ENCODE data around the gene SWSAP1. TPM values are rescaled to one million over a fixed set of nuclear protein-coding genes. Genes with fewer than 3 reads are reported as not detected.

Gene SWSAP1
- total and polyA plus RNA-seq, 9 of the 15 experiments (the other 6 are each of a cell fraction or from before 2014, with no cell fraction given), result 0.18 to 2.8 (median 1.7) TPM

DNA sequence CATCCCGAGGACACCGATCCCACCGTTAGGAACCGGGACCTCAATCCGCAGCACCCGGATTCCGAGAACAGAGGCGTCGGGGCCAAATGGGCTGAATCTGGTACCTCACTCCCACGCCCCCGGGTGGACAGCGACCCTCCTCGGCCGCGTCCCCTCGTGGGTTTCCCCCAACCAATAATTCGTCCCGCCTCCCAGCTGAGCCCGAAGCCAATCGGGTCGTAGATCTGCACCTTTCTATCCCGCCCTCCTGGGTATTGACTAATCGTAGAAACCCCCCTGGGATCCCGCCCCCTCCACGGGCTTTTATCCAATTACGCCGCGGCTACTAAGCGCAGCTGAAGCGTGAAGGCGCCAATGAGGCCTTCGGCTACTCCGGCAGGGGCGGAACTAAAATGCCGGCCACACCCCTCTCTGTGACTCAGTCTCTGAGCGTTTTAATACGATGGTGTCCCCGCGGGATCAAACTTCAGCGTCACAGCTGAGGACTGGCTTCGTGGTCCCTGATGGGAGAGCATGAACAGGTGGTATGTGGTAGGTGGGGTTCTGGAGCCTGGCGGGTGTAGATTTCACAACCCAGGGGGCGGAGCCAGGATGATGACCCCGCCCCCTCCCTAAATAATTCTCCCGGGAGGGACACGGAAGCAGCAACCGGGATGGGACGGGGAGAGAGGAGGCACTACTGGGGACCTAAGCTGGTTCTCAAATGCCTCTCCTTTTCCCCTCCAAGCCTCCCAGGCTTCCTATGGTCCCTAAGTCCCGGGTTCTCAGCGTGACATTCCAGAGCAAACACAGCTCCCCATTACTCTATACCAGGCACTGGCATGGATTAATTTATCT, 28.1 kb upstream of the SWSAP1 start, which contains the start of the genes CCDC159 and TMEM205 (continued):
- TF ChIP-seq KLF13 (tag; IDR thresholded peaks at IDR 0.05; ENCODE audit: borderline replicate concordance, low read depth) (peak; percentile 67; the same call in 1 of the 2 replicates), SRSF7 (optimal IDR thresholded peaks at IDR 0.05; ENCODE audit: low read depth, low read length) (no peak), ZZZ3 (IDR thresholded peaks at IDR 0.05) (no peak), SIN3A (IDR thresholded peaks at IDR 0.05; ENCODE audit: borderline replicate concordance in 2 of 2, control insufficient read depth in 1 of 2, low read depth in 2 of 2, low read length in 2 of 2) (no peak; a peak in 2 of 4 replicates), RBM39 (optimal IDR thresholded peaks at IDR 0.05; ENCODE audit: low read depth, low read length) (no peak), ESRRA (IDR thresholded peaks at IDR 0.05; ENCODE audit: borderline replicate concordance, low read depth) (no peak), ZNF766 (CRISPR knock-in tag; conservative IDR thresholded peaks at IDR 0.05) (no peak), COPS2 (conservative IDR thresholded peaks at IDR 0.05) (no peak), ZNF184 (CRISPR knock-in tag; IDR thresholded peaks at IDR 0.05) (no peak), ATF7 (IDR thresholded peaks at IDR 0.05) (peak; percentile 86; the same call in 1 of the 2 replicates), ZNF699 (CRISPR knock-in tag; IDR thresholded peaks at IDR 0.05; ENCODE audit: insufficient replicate concordance) (no peak), PRMT5 (CRISPR knock-in tag; IDR thresholded peaks at IDR 0.05) (no peak), TAL1 (IDR thresholded peaks at IDR 0.05) (no peak), ZNF212 (CRISPR knock-in tag; IDR thresholded peaks at IDR 0.05) (no peak)
- TF ChIP-seq, protein P1, sequence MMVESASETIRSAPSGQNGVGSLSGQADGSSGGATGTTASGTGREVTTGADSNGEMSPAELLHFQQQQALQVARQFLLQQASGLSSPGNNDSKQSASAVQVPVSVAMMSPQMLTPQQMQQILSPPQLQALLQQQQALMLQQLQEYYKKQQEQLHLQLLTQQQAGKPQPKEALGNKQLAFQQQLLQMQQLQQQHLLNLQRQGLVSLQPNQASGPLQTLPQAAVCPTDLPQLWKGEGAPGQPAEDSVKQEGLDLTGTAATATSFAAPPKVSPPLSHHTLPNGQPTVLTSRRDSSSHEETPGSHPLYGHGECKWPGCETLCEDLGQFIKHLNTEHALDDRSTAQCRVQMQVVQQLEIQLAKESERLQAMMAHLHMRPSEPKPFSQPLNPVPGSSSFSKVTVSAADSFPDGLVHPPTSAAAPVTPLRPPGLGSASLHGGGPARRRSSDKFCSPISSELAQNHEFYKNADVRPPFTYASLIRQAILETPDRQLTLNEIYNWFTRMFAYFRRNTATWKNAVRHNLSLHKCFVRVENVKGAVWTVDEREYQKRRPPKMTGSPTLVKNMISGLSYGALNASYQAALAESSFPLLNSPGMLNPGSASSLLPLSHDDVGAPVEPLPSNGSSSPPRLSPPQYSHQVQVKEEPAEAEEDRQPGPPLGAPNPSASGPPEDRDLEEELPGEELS (CRISPR knock-in tag; IDR thresholded peaks at IDR 0.05; ENCODE audit: borderline replicate concordance), result no peak
- TF ChIP-seq, protein P2, sequence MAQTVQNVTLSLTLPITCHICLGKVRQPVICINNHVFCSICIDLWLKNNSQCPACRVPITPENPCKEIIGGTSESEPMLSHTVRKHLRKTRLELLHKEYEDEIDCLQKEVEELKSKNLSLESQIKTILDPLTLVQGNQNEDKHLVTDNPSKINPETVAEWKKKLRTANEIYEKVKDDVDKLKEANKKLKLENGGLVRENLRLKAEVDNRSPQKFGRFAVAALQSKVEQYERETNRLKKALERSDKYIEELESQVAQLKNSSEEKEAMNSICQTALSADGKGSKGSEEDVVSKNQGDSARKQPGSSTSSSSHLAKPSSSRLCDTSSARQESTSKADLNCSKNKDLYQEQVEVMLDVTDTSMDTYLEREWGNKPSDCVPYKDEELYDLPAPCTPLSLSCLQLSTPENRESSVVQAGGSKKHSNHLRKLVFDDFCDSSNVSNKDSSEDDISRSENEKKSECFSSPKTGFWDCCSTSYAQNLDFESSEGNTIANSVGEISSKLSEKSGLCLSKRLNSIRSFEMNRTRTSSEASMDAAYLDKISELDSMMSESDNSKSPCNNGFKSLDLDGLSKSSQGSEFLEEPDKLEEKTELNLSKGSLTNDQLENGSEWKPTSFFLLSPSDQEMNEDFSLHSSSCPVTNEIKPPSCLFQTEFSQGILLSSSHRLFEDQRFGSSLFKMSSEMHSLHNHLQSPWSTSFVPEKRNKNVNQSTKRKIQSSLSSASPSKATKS (CRISPR knock-in tag; IDR thresholded peaks at IDR 0.05), result no peak
- TF ChIP-seq, protein P3, sequence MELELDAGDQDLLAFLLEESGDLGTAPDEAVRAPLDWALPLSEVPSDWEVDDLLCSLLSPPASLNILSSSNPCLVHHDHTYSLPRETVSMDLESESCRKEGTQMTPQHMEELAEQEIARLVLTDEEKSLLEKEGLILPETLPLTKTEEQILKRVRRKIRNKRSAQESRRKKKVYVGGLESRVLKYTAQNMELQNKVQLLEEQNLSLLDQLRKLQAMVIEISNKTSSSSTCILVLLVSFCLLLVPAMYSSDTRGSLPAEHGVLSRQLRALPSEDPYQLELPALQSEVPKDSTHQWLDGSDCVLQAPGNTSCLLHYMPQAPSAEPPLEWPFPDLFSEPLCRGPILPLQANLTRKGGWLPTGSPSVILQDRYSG (tag; conservative IDR thresholded peaks at IDR 0.05; ENCODE audit: low read depth), result no peak
- TF ChIP-seq, protein P4, sequence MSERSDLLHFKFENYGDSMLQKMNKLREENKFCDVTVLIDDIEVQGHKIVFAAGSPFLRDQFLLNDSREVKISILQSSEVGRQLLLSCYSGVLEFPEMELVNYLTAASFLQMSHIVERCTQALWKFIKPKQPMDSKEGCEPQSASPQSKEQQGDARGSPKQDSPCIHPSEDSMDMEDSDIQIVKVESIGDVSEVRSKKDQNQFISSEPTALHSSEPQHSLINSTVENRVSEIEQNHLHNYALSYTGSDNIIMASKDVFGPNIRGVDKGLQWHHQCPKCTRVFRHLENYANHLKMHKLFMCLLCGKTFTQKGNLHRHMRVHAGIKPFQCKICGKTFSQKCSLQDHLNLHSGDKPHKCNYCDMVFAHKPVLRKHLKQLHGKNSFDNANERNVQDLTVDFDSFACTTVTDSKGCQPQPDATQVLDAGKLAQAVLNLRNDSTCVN (CRISPR knock-in tag; IDR thresholded peaks at IDR 0.05), result no peak
- TF ChIP-seq, protein P5, sequence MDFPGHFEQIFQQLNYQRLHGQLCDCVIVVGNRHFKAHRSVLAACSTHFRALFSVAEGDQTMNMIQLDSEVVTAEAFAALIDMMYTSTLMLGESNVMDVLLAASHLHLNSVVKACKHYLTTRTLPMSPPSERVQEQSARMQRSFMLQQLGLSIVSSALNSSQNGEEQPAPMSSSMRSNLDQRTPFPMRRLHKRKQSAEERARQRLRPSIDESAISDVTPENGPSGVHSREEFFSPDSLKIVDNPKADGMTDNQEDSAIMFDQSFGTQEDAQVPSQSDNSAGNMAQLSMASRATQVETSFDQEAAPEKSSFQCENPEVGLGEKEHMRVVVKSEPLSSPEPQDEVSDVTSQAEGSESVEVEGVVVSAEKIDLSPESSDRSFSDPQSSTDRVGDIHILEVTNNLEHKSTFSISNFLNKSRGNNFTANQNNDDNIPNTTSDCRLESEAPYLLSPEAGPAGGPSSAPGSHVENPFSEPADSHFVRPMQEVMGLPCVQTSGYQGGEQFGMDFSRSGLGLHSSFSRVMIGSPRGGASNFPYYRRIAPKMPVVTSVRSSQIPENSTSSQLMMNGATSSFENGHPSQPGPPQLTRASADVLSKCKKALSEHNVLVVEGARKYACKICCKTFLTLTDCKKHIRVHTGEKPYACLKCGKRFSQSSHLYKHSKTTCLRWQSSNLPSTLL (IDR thresholded peaks at IDR 0.05), result no peak
